ENCODE measurements around the gene GNAL.

Gene GNAL

GRCh38 chr18:11897781-11898180 lies 208.7 kb downstream of the GNAL start:
- no peak for DNase-seq (ENCODE audit: extremely low read depth, low read depth)
- TF ChIP-seq CTCF (IDR thresholded peaks at IDR 0.05; ENCODE audit: low read depth, low read length) = no peak

GRCh38 chr18:11899063-11899462 lies 210.0 kb downstream of the GNAL start:
- no peak for DNase-seq (ENCODE audit: extremely low read depth, low read depth)
- no peak for TF ChIP-seq CTCF (IDR thresholded peaks at IDR 0.05; ENCODE audit: low read depth, low read length)

- no peak for TF ChIP-seq CTCF (IDR thresholded peaks at IDR 0.05; ENCODE audit: low read depth, low read length)
- DNase-seq (ENCODE audit: extremely low read depth, low read depth) = no peak
These were observed 212.9 kb downstream of the GNAL start for GRCh38 chr18:11901826-11902438.

- no peak for TF ChIP-seq CTCF (IDR thresholded peaks at IDR 0.05; ENCODE audit: low read depth, low read length)
- no peak for DNase-seq (ENCODE audit: extremely low read depth, low read depth)
These were observed 213.6 kb downstream of the GNAL start for GRCh38 chr18:11902522-11903292.

GRCh38 chr18:11905613-11906012 lies 216.5 kb downstream of the GNAL start:
- no peak for DNase-seq (ENCODE audit: extremely low read depth, low read depth)
- no peak for TF ChIP-seq CTCF (IDR thresholded peaks at IDR 0.05; ENCODE audit: low read depth, low read length)

- no peak for TF ChIP-seq CTCF (IDR thresholded peaks at IDR 0.05; ENCODE audit: low read depth, low read length)
- DNase-seq (ENCODE audit: extremely low read depth, low read depth) = no peak
These were observed 217.1 kb downstream of the GNAL start for GRCh38 chr18:11906176-11906575.
